Measurements from ENCODE around the gene FAM222B.

DNA sequence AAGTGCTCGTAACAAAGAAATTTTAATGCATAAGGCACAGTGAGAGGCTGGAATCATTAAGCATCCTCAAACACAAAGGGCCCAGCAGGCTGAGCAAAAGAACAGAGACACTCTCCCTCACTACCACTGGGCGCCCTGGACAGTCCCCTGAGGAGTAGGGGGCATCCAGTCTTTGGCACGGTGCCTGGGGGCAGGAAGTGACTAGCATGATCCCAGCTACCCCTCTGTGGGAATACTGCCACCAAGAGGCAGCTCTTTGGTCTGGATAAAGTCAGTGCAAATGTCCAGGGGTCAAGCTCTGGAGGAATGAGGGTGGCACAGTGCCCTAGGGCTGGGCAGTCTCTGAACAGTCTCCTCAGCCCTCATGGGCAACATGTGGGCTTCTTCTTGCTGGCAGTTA is 128.3 kb downstream of the FAM222B start:
- TF ChIP-seq EZH2 (IDR thresholded peaks at IDR 0.05) = no peak
- TF ChIP-seq, protein P1, sequence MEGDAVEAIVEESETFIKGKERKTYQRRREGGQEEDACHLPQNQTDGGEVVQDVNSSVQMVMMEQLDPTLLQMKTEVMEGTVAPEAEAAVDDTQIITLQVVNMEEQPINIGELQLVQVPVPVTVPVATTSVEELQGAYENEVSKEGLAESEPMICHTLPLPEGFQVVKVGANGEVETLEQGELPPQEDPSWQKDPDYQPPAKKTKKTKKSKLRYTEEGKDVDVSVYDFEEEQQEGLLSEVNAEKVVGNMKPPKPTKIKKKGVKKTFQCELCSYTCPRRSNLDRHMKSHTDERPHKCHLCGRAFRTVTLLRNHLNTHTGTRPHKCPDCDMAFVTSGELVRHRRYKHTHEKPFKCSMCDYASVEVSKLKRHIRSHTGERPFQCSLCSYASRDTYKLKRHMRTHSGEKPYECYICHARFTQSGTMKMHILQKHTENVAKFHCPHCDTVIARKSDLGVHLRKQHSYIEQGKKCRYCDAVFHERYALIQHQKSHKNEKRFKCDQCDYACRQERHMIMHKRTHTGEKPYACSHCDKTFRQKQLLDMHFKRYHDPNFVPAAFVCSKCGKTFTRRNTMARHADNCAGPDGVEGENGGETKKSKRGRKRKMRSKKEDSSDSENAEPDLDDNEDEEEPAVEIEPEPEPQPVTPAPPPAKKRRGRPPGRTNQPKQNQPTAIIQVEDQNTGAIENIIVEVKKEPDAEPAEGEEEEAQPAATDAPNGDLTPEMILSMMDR (IDR thresholded peaks at IDR 0.05) = no peak
- TF ChIP-seq EZH2phosphoT487 (IDR thresholded peaks at IDR 0.05) = no peak
